ENCODE data around the gene ZNF385B.
"Not testable (repeated sequence)": the region's sequence is repeated elsewhere in the genome, so short reads cannot be mapped to it uniquely, and the experiment has no call there.

ZNF385B gene

GRCh38 chr2:179645047-179645446 lies 216.4 kb downstream of the ZNF385B start:
- FAIRE-seq, result no peak
- no peak for DNase-seq (ENCODE audit: insufficient read length, low spot score)

- no peak for DNase-seq (ENCODE audit: insufficient read length, low spot score)
- no peak for FAIRE-seq
These were observed 218.9 kb downstream of the ZNF385B start for GRCh38 chr2:179642462-179642861.

GRCh38 chr2:179636995-179637394 lies 224.4 kb downstream of the ZNF385B start:
- no peak for FAIRE-seq
- no peak for DNase-seq (ENCODE audit: insufficient read length, low spot score)

GRCh38 chr2:179636100-179636980 lies 225.1 kb downstream of the ZNF385B start:
- no peak for DNase-seq (ENCODE audit: insufficient read length, low spot score)

GRCh38 chr2:179631769-179632385 lies 229.5 kb downstream of the ZNF385B start:
- not testable (repeated sequence) for DNase-seq (ENCODE audit: insufficient read length, low spot score); FAIRE-seq

More at GRCh38 chr2:179636100-179636980, 225.1 kb downstream of the ZNF385B start:
- FAIRE-seq, result no peak

- not testable (repeated sequence) for FAIRE-seq; DNase-seq (ENCODE audit: insufficient read length, low spot score)
These were observed 231.6 kb downstream of the ZNF385B start for GRCh38 chr2:179629776-179630175.

- no peak for DNase-seq (ENCODE audit: insufficient read length, low spot score)
- no peak for FAIRE-seq
These were observed 235.2 kb downstream of the ZNF385B start for GRCh38 chr2:179626261-179626660.

GRCh38 chr2:179622635-179623300 lies 238.6 kb downstream of the ZNF385B start:
- DNase-seq (ENCODE audit: insufficient read length, low spot score) (no peak), FAIRE-seq (no peak)

GRCh38 chr2:179622112-179622511 lies 239.3 kb downstream of the ZNF385B start:
- FAIRE-seq (no peak), DNase-seq (ENCODE audit: insufficient read length, low spot score) (no peak)

GRCh38 chr2:179619947-179620467 lies 241.4 kb downstream of the ZNF385B start:
- no peak for DNase-seq (ENCODE audit: insufficient read length, low spot score)
- FAIRE-seq, result no peak

GRCh38 chr2:179614121-179614520 lies 247.3 kb downstream of the ZNF385B start:
- FAIRE-seq (no peak), DNase-seq (ENCODE audit: insufficient read length, low spot score) (no peak)

- FAIRE-seq (no peak), DNase-seq (ENCODE audit: insufficient read length, low spot score) (no peak)
These were observed 247.7 kb downstream of the ZNF385B start for GRCh38 chr2:179613701-179614100.

- DNase-seq (ENCODE audit: insufficient read length, low spot score), result no peak
- no peak for FAIRE-seq
These were observed 248.1 kb downstream of the ZNF385B start for GRCh38 chr2:179613299-179613651.

- no peak for DNase-seq (ENCODE audit: insufficient read length, low spot score)
- no peak for FAIRE-seq
These were observed 248.7 kb downstream of the ZNF385B start for GRCh38 chr2:179612591-179613298.

- DNase-seq (ENCODE audit: insufficient read length, low spot score), result no peak
- FAIRE-seq, result no peak
These were observed 249.3 kb downstream of the ZNF385B start for GRCh38 chr2:179612108-179612507.

GRCh38 chr2:179606141-179606540 lies 255.3 kb downstream of the ZNF385B start:
- FAIRE-seq (no peak), DNase-seq (ENCODE audit: insufficient read length, low spot score) (no peak)

GRCh38 chr2:179605341-179605740 lies 256.1 kb downstream of the ZNF385B start:
- no peak for DNase-seq (ENCODE audit: insufficient read length, low spot score)

GRCh38 chr2:179604598-179604997 lies 256.8 kb downstream of the ZNF385B start:
- FAIRE-seq (no peak), DNase-seq (ENCODE audit: insufficient read length, low spot score) (no peak)

More at GRCh38 chr2:179605341-179605740, 256.1 kb downstream of the ZNF385B start:
- no peak for FAIRE-seq

- no peak for FAIRE-seq
- DNase-seq (ENCODE audit: insufficient read length, low spot score), result no peak
These were observed 259.0 kb downstream of the ZNF385B start for GRCh38 chr2:179602452-179602851.

GRCh38 chr2:179596018-179596417 lies 265.4 kb downstream of the ZNF385B start:
- DNase-seq (ENCODE audit: insufficient read length, low spot score) (no peak), FAIRE-seq (no peak)

GRCh38 chr2:179595284-179595683 lies 266.1 kb downstream of the ZNF385B start:
- FAIRE-seq, result peak; percentile 55
- no peak for DNase-seq (ENCODE audit: insufficient read length, low spot score)
